Endothelial cell of umbilical vein (primary cell): ENCODE results near the gene NIPA2. TPM values are rescaled to one million over a fixed set of nuclear protein-coding genes. Genes with fewer than 3 reads are reported as not detected.

ENCODE experiments used
- polyA plus RNA-seq, 4 experiments: library from polyadenylated mRNA; depleted of rRNA in 3 of 4; stranded (reverse) in 3 of 4; unstranded in 1 of 4; fragments of >200 nt; gene quantifications; 2 replicates each; pipeline versions ENCODE4 v1.2.1 to v1.2.3, GENCODE V29; 2011 to 2012; ENCODE audit warnings: missing spikeins in 1 of 4
- total RNA-seq: library from RNA; stranded (reverse); gene quantifications from 2 replicates; pipeline ENCODE4 v1.2.3, GENCODE V29; 2021

Gene NIPA2
- total and polyA plus RNA-seq, 2 donors (not counting 3 experiments of a cell fraction or from before 2014, with no cell fraction given), result 55.2 to 75.7 TPM

Other genes with a start within 250 kb of the NIPA2 start
- 12.9 and 14.7 TPM in 2 replicates for gene NIPA1, start 52.0 kb upstream of the NIPA2 start, total RNA-seq
- 6.8 and 6.9 TPM in 2 replicates for gene NIPA1, start 52.0 kb upstream of the NIPA2 start, polyA plus RNA-seq
- gene CYFIP1, start 141.7 kb downstream of the NIPA2 start, total RNA-seq, result 135 and 158 TPM in 2 replicates
- gene CYFIP1, start 141.7 kb downstream of the NIPA2 start, polyA plus RNA-seq, result 67.4 and 81.4 TPM in 2 replicates
- 18.4 and 18.6 TPM in 2 replicates for gene TUBGCP5, start 200.9 kb downstream of the NIPA2 start, total RNA-seq
- gene TUBGCP5, start 200.9 kb downstream of the NIPA2 start, polyA plus RNA-seq, result 5.1 and 6.7 TPM in 2 replicates